CD14-positive monocyte (primary cell): ENCODE measurements around the gene RIN2. TPM values are rescaled to one million over a fixed set of nuclear protein-coding genes. Genes with fewer than 3 reads are reported as not detected.
"Not testable (repeated sequence)": the region's sequence is repeated elsewhere in the genome, so short reads cannot be mapped to it uniquely, and the experiment has no call there.

ENCODE experiments used
- DNase-seq, 3 donors: peaks; one replicate each; pipeline ENCODE4 v3.0.0-alpha.2; 2011 to 2022
- H2AFZ ChIP-seq: 2 replicates; pipeline ENCODE4 v1.6.0; 2012; ENCODE audit warnings: mild to moderate bottlenecking, low read depth, low read length, inconsistent platforms; ENCODE audit not compliant: insufficient read depth, poor library complexity, severe bottlenecking
- H3K27ac ChIP-seq, 2 donors: 1 replicate in 1 of 2; 2 replicates in 1 of 2; pipeline ENCODE4 v1.5.1; 2012 to 2013; ENCODE audit warnings: low read length in 2 of 2, control low read depth in 1 of 2, inconsistent platforms in 1 of 2, low read depth in 1 of 2, mild to moderate bottlenecking in 1 of 2
- H3K27me3 ChIP-seq, 2 donors: one replicate each; pipeline versions ENCODE4 v1.6.0 to v1.6.1; 2011 to 2013; ENCODE audit warnings: low read length in 2 of 2; ENCODE audit not compliant: control insufficient read depth in 2 of 2, insufficient read depth in 2 of 2
- H3K36me3 ChIP-seq, 2 donors: replicated peaks in 1 of 2; 1 replicate in 1 of 2; 2 replicates in 1 of 2; pipeline versions ENCODE4 v1.5.1 to v1.6.1; 2012 to 2013; ENCODE audit warnings: low read length in 2 of 2, control low read depth in 1 of 2, inconsistent platforms in 1 of 2, mild to moderate bottlenecking in 1 of 2; ENCODE audit not compliant: insufficient read depth in 2 of 2, control insufficient read depth in 1 of 2
- H3K4me1 ChIP-seq, 2 donors: 1 replicate in 1 of 2; 2 replicates in 1 of 2; pipeline versions ENCODE4 v1.5.1 to v1.6.1; 2012 to 2013; ENCODE audit warnings: low read length in 2 of 2, control low read depth in 1 of 2, inconsistent platforms in 1 of 2, mild to moderate bottlenecking in 1 of 2, moderate library complexity in 1 of 2; ENCODE audit not compliant: insufficient read depth in 2 of 2, control insufficient read depth in 1 of 2
- H3K4me2 ChIP-seq: replicated peaks from 2 replicates; pipeline ENCODE3; 2012; ENCODE audit warnings: low read length, moderate library complexity, mild to moderate bottlenecking; ENCODE audit not compliant: poor library complexity, severe bottlenecking; ENCODE audit errors: extremely low read depth
- H3K4me3 ChIP-seq, 3 experiments: fragments of 200-600 bp in 1 of 3; sonication (generic) in 1 of 3; replicated peaks in 1 of 3; 1 replicate in 2 of 3; 2 replicates in 1 of 3; pipeline ENCODE4 v1.5.1; 2011 to 2013; ENCODE audit warnings: low read length in 3 of 3, mild to moderate bottlenecking in 3 of 3, control low read depth in 2 of 3, low read depth in 2 of 3, inconsistent platforms in 1 of 3, moderate library complexity in 1 of 3
- H3K79me2 ChIP-seq: 2 replicates; pipeline ENCODE4 v1.6.0; 2012; ENCODE audit warnings: mild to moderate bottlenecking, control low read depth, inconsistent platforms, low read length, moderate library complexity; ENCODE audit not compliant: insufficient read depth
- H3K9ac ChIP-seq: 2 replicates; pipeline ENCODE4 v1.6.0; 2017; ENCODE audit warnings: low read length, mild to moderate bottlenecking; ENCODE audit not compliant: insufficient read depth, poor library complexity, severe bottlenecking
- H3K9me3 ChIP-seq, 2 donors: replicated peaks in 1 of 2; 1 replicate in 1 of 2; 2 replicates in 1 of 2; pipeline versions ENCODE4 v1.5.1 to v1.6.1; 2012 to 2013; ENCODE audit warnings: low read length in 2 of 2, control low read depth in 1 of 2; ENCODE audit not compliant: control insufficient read depth in 1 of 2, insufficient read depth in 1 of 2
- H4K20me1 ChIP-seq: 2 replicates; pipeline ENCODE4 v1.6.0; 2012; ENCODE audit warnings: mild to moderate bottlenecking, low read length, control low read depth, moderate library complexity; ENCODE audit not compliant: insufficient read depth
- H3K27ac Mint-ChIP-seq, 7 donors: one replicate each; pipeline ENCODE4 v1.8.0; 2020; ENCODE audit warnings: mild to moderate bottlenecking in 7 of 7, mixed read lengths in 7 of 7, moderate library complexity in 6 of 7, inconsistent platforms in 2 of 7
- H3K27me3 Mint-ChIP-seq, 3 donors: one replicate each; pipeline ENCODE4 v1.8.0; 2021 to 2022; ENCODE audit warnings: low read depth in 3 of 3, mild to moderate bottlenecking in 3 of 3, mixed read lengths in 3 of 3, moderate library complexity in 3 of 3, inconsistent platforms in 1 of 3
- H3K36me3 Mint-ChIP-seq, 2 donors: one replicate each; pipeline ENCODE4 v1.8.0; 2020; ENCODE audit warnings: mixed read lengths in 2 of 2, inconsistent platforms in 1 of 2, mild to moderate bottlenecking in 1 of 2
- H3K4me1 Mint-ChIP-seq: one replicate; pipeline ENCODE4 v1.8.0; 2020; ENCODE audit warnings: mild to moderate bottlenecking, mixed read lengths
- H3K4me3 Mint-ChIP-seq, 2 donors: one replicate each; pipeline ENCODE4 v1.8.0; 2020; ENCODE audit warnings: mild to moderate bottlenecking in 2 of 2, mixed read lengths in 2 of 2, moderate library complexity in 1 of 2
- H3K9me3 Mint-ChIP-seq, 7 donors: one replicate each; pipeline ENCODE4 v1.8.0; 2020 to 2022; ENCODE audit warnings: mixed read lengths in 7 of 7, mild to moderate bottlenecking in 6 of 7, moderate library complexity in 6 of 7, inconsistent platforms in 2 of 7
- WGBS: methylation state at CpG from one replicate; pipeline ENCODE4 v1.1.5; 2013; ENCODE audit warnings: missing lambda C conversion rate; ENCODE audit not compliant: insufficient coverage; 5-methylcytosine and 5-hydroxymethylcytosine counted together
- intact Hi-C, 2 donors: fragments of 100-400 bp; cut with micrococcal nuclease; formaldehyde crosslinking; loops; one replicate each; pipeline versions ENCODE4 v1.15.0 to v1.15.1; 2023
- polyA plus RNA-seq, 3 donors: library from polyadenylated mRNA; depleted of rRNA in 1 of 3; unstranded in 2 of 3; stranded (reverse) in 1 of 3; fragments of 300-500 nt in 2 of 3; fragments of >200 nt in 1 of 3; fragmentation: Illumina TruSeq in 2 of 3; gene quantifications; 1 replicate in 2 of 3; 2 replicates in 1 of 3; pipeline ENCODE4 v1.2.3, GENCODE V29; 2012 to 2021
- TF ChIP-seq, protein P1 (sequence below): fragments of 200-600 bp; IDR thresholded peaks from one replicate; pipeline ENCODE4 v1.8.0; 2022; ENCODE audit warnings: antibody characterized with exemption, mild to moderate bottlenecking

RIN2 gene
- polyA plus RNA-seq, 3 donors: 5.6 to 25.4 (median 15.4) TPM

DNA sequence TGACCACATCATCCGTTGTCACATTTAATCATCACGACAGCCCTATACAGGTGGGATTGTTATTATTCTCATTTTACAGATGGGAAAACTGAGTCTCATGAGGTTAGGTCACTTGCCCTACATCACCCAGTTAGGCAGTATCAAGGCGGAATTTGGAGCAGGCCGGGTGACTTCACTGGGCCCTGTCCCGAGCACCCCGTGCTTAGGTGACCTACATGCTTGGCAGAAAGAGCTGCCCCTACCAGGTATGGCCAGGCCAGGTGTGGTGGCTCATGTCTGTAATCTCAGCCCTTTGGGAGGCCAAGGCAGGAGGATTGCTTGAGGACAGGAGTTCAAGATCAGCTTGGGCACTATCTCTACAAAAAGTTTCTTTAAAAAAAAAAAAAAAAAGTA is 44.0 kb downstream of the RIN2 start:
- Mint-ChIP-seq H3K27me3 (no peaks in the 10 kb centered on the region), H3K9me3 (peaks cover 0 to 2% (median 0%) of the 10 kb centered on the region in 7 donors), H3K4me3 (no peak overlapping the region), H3K36me3 (peaks cover 69 to 74% of the 10 kb centered on the region in 2 donors), H3K4me1 (peaks cover 15% of the 10 kb centered on the region), H3K27ac (peak overlapping the region in 1 of 7 donors; percentile 14)
- Histone ChIP-seq H3K27me3 (no peaks in the 10 kb centered on the region), H3K9ac (no peak overlapping the region), H2AFZ (no peak overlapping the region), H3K4me2 (no peak overlapping the region), H3K9me3 (no peaks in the 10 kb centered on the region), H4K20me1 (peaks cover 13% of the 10 kb centered on the region), H3K27ac (no peak overlapping the region), H3K4me3 (no peak overlapping the region), H3K79me2 (no peaks in the 10 kb centered on the region), H3K36me3 (peaks cover 17 to 46% of the 10 kb centered on the region in 2 donors), H3K4me1 (peaks cover 0 to 4% of the 10 kb centered on the region in 2 donors)
- 95% methylated on average over 3 of the region's 6 CpGs for whole genome bisulfite sequencing
- intact Hi-C loops: no loop called here
- no peak for DNase-seq
- TF ChIP-seq, protein P1, sequence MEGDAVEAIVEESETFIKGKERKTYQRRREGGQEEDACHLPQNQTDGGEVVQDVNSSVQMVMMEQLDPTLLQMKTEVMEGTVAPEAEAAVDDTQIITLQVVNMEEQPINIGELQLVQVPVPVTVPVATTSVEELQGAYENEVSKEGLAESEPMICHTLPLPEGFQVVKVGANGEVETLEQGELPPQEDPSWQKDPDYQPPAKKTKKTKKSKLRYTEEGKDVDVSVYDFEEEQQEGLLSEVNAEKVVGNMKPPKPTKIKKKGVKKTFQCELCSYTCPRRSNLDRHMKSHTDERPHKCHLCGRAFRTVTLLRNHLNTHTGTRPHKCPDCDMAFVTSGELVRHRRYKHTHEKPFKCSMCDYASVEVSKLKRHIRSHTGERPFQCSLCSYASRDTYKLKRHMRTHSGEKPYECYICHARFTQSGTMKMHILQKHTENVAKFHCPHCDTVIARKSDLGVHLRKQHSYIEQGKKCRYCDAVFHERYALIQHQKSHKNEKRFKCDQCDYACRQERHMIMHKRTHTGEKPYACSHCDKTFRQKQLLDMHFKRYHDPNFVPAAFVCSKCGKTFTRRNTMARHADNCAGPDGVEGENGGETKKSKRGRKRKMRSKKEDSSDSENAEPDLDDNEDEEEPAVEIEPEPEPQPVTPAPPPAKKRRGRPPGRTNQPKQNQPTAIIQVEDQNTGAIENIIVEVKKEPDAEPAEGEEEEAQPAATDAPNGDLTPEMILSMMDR: no peak

DNA sequence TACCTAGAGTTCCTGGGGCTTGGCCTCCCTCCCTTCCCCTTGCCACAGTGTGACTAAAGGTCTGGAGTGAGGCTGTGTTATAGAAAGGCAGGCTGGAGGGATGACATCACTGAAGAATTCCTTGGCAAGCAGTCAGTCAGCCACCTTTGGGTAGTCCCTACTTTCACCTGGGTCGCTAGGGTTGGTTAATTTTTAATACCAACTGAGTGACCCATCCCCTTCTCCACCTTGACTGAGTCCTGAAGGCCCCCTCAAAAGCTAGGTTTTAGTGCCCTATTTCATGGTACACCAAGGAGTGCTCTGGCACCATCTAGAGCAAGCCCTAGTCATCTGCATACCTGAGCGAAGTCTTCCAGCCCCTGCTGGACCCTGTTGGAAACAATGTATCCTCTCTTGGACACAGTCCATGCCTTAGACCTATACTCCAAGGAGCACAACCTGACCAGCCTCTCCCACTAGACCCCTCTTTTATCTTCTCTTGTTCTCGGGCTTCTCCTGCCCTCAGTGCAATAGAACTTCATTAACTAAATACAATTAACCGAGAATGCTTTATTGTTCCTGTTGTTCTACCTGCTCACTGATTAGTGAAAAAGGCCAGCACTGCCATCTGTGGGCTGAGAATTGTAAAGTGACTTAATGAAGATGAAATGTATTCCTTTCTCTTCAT is 44.6 kb downstream of the RIN2 start:
- Histone ChIP-seq H3K79me2 (no peaks in the 10 kb centered on the region), H3K36me3 (peaks cover 17 to 50% of the 10 kb centered on the region in 2 donors), H4K20me1 (peaks cover 14% of the 10 kb centered on the region), H3K4me2 (no peak overlapping the region), H3K27ac (no peak overlapping the region), H2AFZ (no peak overlapping the region), H3K9me3 (no peaks in the 10 kb centered on the region), H3K27me3 (no peaks in the 10 kb centered on the region), H3K4me1 (peaks cover 0 to 4% of the 10 kb centered on the region in 2 donors), H3K9ac (no peak overlapping the region), H3K4me3 (no peak overlapping the region)
- DNase-seq: no peak
- no peak overlapping the region for H3K27ac Mint-ChIP-seq
- WGBS: 97% methylated on average over 2 of the region's 4 CpGs
- no peak overlapping the region for H3K4me3 Mint-ChIP-seq
- H3K9me3 Mint-ChIP-seq: peaks cover 0 to 2% (median 0%) of the 10 kb centered on the region in 7 donors
- TF ChIP-seq, protein P1: peak; percentile 25
- peaks cover 72 to 74% of the 10 kb centered on the region in 2 donors for H3K36me3 Mint-ChIP-seq
- H3K4me1 Mint-ChIP-seq: peaks cover 15% of the 10 kb centered on the region
- H3K27me3 Mint-ChIP-seq: no peaks in the 10 kb centered on the region
- intact Hi-C loops: no loop called here

DNA sequence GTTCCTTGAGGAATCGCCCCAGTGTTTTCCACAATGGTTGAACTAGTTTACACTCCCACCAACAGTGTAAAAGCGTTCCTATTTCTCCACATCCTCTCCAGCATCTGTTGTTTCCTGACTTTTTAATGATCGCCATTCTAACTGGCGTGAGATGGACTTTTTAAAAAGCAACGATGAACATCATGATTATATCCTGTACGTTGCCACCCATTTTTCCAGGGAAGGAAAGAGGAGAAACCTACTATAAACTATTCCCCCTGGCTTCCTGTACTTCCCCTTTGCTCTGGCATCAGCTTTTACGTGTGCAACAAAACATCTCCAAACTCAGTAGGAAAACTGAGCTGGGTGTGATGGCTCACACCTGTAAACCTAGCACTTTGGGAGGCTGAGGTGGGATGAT is 48.2 kb downstream of the RIN2 start:
- H3K9ac ChIP-seq, H3K4me3 ChIP-seq, H3K9me3 ChIP-seq, H3K27me3 ChIP-seq, intact Hi-C loops, DNase-seq, H3K79me2 ChIP-seq, H3K4me1 Mint-ChIP-seq, H3K4me2 ChIP-seq, H3K27me3 Mint-ChIP-seq, H3K27ac ChIP-seq, H3K9me3 Mint-ChIP-seq, H4K20me1 ChIP-seq, H3K4me1 ChIP-seq, H2AFZ ChIP-seq, H3K4me3 Mint-ChIP-seq: not testable (repeated sequence)
- peaks cover 19 to 55% of the 10 kb centered on the region in 2 donors for H3K36me3 ChIP-seq
- Mint-ChIP-seq H3K36me3 (peaks cover 70 to 82% of the 10 kb centered on the region in 2 donors), H3K27ac (peak overlapping the region in 2 of 7 donors; percentile 54 to 74)
- WGBS: 100% methylated on average over 2 of the region's 7 CpGs
